Fibroblast of peridontal ligament (primary cell): ENCODE results near the gene LIAS.
A peak's percentile ranks its signal among the peaks of the same experiment; 100 is the strongest.

Source experiments
- DNase-seq: peaks from one replicate; pipeline ENCODE4 v3.0.0-alpha.2; 2010; ENCODE audit errors: extremely low read depth

LIAS gene

GRCh38 chr4:39528061-39528465 lies 69.2 kb downstream of the LIAS start:
- peak; percentile 79 for DNase-seq
